GM12878 (cell line): Measurements from ENCODE around the gene SEMA4C. TPM values are rescaled to one million over a fixed set of nuclear protein-coding genes. Genes with fewer than 3 reads are reported as not detected.
A peak's percentile ranks its signal among the peaks of the same experiment; 100 is the strongest.

Experiments
- ATAC-seq: fragments of 200-7000 bp; cut with Tn5 transposase; 3 replicates; pipeline ENCODE4 v1.9.1; 2020; ENCODE audit warnings: mild to moderate bottlenecking, moderate library complexity
- Bru-seq: library from RNA; stranded (reverse); fragments of 400-500 nt; gene quantifications from one replicate; lab custom pipeline; 2021; lab: Mats Ljungman, UMichigan
- BruChase-seq, 2 experiments: library from RNA; stranded (reverse); fragments of 400-500 nt; gene quantifications; one replicate each; lab custom pipeline; 2021; lab: Mats Ljungman, UMichigan
- BruUV-seq: library from RNA; stranded (reverse); fragments of 400-500 nt; replicated peaks from 2 replicates; lab custom pipeline; 2021; lab: Mats Ljungman, UMichigan
- CTCF ChIA-PET: fragments of 300-600 bp; sonication (Branson Sonifier 250); formaldehyde crosslinking; extraction: SDS; loops from one replicate; lab custom pipeline; 2021; ENCODE audit warnings: inconsistent platforms; lab: Yijun Ruan, JAX
- POLR2A ChIA-PET: fragments of 350-600 bp; formaldehyde crosslinking; extraction: SDS; loops from one replicate; lab custom pipeline; 2021; ENCODE audit warnings: inconsistent platforms; lab: Charles Lee
- RAD21 ChIA-PET: fragments of 300-600 bp; sonication (Branson Sonifier 250); formaldehyde crosslinking; loops from one replicate; lab custom pipeline; 2023; ENCODE audit warnings: antibody characterized with exemption; ENCODE audit not compliant: unreplicated experiment; lab: Charles Lee
- SMC1A ChIA-PET: fragments of 300-600 bp; sonication (Branson Sonifier 250); formaldehyde crosslinking; loops from one replicate; lab custom pipeline; 2023; ENCODE audit not compliant: unreplicated experiment, uncharacterized antibody; lab: Charles Lee
- DNase-seq: peaks from one replicate; pipeline ENCODE4 v3.0.0-alpha.2; 2011; ENCODE audit warnings: low read depth, low spot score
- FAIRE-seq: peaks from 3 replicates; lab custom pipeline; 2011; peaks lifted over from hg19 to GRCh38; lab: Jason Lieb, UNC
- H2AFZ ChIP-seq: 2 replicates; pipeline ENCODE4 v1.6.0; 2011; ENCODE audit warnings: low read depth, low read length, control low read depth; ENCODE audit not compliant: control insufficient read depth
- H3K27ac ChIP-seq: 2 replicates; pipeline ENCODE4 v1.5.1; 2011; ENCODE audit warnings: control low read depth; ENCODE audit not compliant: control insufficient read depth, insufficient read depth
- H3K27me3 ChIP-seq, 2 experiments: replicated peaks in 1 of 2; 2 replicates each; pipeline versions ENCODE4 v1.6.0 to v1.6.1; 2011; ENCODE audit warnings: low read length in 1 of 2; ENCODE audit not compliant: control insufficient read depth in 2 of 2, insufficient read depth in 2 of 2
- H3K36me3 ChIP-seq, 2 experiments: 2 replicates each; pipeline ENCODE4 v1.5.1; 2011; ENCODE audit warnings: low read length in 1 of 2; ENCODE audit not compliant: control insufficient read depth in 2 of 2, insufficient read depth in 2 of 2
- H3K4me1 ChIP-seq: 2 replicates; pipeline ENCODE4 v1.6.1; 2011; ENCODE audit warnings: mild to moderate bottlenecking, low read length, moderate library complexity, mixed read lengths; ENCODE audit not compliant: control insufficient read depth, insufficient read depth
- H3K4me2 ChIP-seq: 2 replicates; pipeline ENCODE4 v1.6.0; 2011; ENCODE audit warnings: control low read depth; ENCODE audit not compliant: control insufficient read depth, insufficient read depth
- H3K4me3 ChIP-seq: fragments of 200-600 bp; sonication (generic); 2 replicates; pipeline ENCODE4 v1.5.1; 2016
- H3K79me2 ChIP-seq: 2 replicates; pipeline ENCODE4 v1.6.0; 2011; ENCODE audit warnings: low read length; ENCODE audit not compliant: control insufficient read depth, insufficient read depth
- H3K9ac ChIP-seq: 2 replicates; pipeline ENCODE4 v1.8.0; 2011; ENCODE audit warnings: low read length, control low read depth, mixed read lengths; ENCODE audit not compliant: control insufficient read depth, insufficient read depth
- H3K9me3 ChIP-seq: replicated peaks from 3 replicates; pipeline ENCODE4 v1.5.1; 2011; ENCODE audit warnings: mild to moderate bottlenecking, low read length; ENCODE audit not compliant: control insufficient read depth, insufficient read depth
- H4K20me1 ChIP-seq: 2 replicates; pipeline ENCODE4 v1.6.0; 2011; ENCODE audit not compliant: control insufficient read depth, insufficient read depth
- BHLHE40 ChIP-seq, 2 experiments: fragments of 450-650 bp in 1 of 2; IDR thresholded peaks; 2 replicates each; pipeline ENCODE4 v1.6.1; 2011 to 2017; ENCODE audit warnings: low read depth in 2 of 2, borderline replicate concordance in 1 of 2, improper control_type of control experiment in 1 of 2, low read length in 1 of 2, mild to moderate bottlenecking in 1 of 2
- CREB1 ChIP-seq: IDR thresholded peaks from 2 replicates; pipeline ENCODE4 v1.6.1; 2012; ENCODE audit warnings: low read depth, mild to moderate bottlenecking, inconsistent platforms
- DPF2 ChIP-seq: fragments of 450-650 bp; IDR thresholded peaks from 2 replicates; pipeline ENCODE4 v1.6.1; 2017; ENCODE audit warnings: mild to moderate bottlenecking
- EGR1 ChIP-seq, 2 experiments: IDR thresholded peaks; 1 replicate in 1 of 2; 2 replicates in 1 of 2; pipeline ENCODE4 v1.6.1; 2011 to 2012; ENCODE audit warnings: low read depth in 2 of 2, low read length in 2 of 2, borderline replicate concordance in 1 of 2, mild to moderate bottlenecking in 1 of 2, moderate library complexity in 1 of 2
- FOXM1 ChIP-seq: IDR thresholded peaks from 2 replicates; pipeline ENCODE4 v1.6.1; 2012; ENCODE audit warnings: low read depth, mild to moderate bottlenecking, inconsistent platforms, low read length, moderate library complexity
- IKZF1 ChIP-seq: fragments of 450-650 bp; conservative IDR thresholded peaks from 2 replicates; pipeline ENCODE4 v1.6.1; 2017; ENCODE audit warnings: antibody characterized with exemption, mild to moderate bottlenecking
- LARP7 ChIP-seq: fragments of 450-650 bp; IDR thresholded peaks from 2 replicates; pipeline ENCODE4 v1.6.1; 2017; ENCODE audit warnings: mild to moderate bottlenecking
- NFYB ChIP-seq: IDR thresholded peaks from 2 replicates; pipeline ENCODE4 v1.6.1; 2011; ENCODE audit warnings: low read depth, mild to moderate bottlenecking, low read length, improper control_type of control experiment, moderate library complexity; ENCODE audit not compliant: insufficient read depth
- RAD21 ChIP-seq: IDR thresholded peaks from 2 replicates; pipeline ENCODE4 v1.6.1; 2011; ENCODE audit warnings: mild to moderate bottlenecking, low read depth, low read length, moderate library complexity; ENCODE audit not compliant: insufficient read depth
- RB1 ChIP-seq: fragments of 450-650 bp; formaldehyde crosslinking; IDR thresholded peaks from 2 replicates; pipeline ENCODE4 v1.6.1; 2017; ENCODE audit warnings: mild to moderate bottlenecking, borderline replicate concordance
- RUNX3 ChIP-seq: IDR thresholded peaks from 2 replicates; pipeline ENCODE4 v1.6.1; 2012; ENCODE audit warnings: low read length, inconsistent platforms
- SMAD5 ChIP-seq: IDR thresholded peaks from 2 replicates; pipeline ENCODE4 v1.6.1; 2016; ENCODE audit warnings: antibody characterized with exemption, low read depth
- STAT3 ChIP-seq: IDR thresholded peaks from 2 replicates; pipeline ENCODE4 v1.6.1; 2011; ENCODE audit warnings: low read depth, low read length, improper control_type of control experiment
- YY1 ChIP-seq: IDR thresholded peaks from 2 replicates; pipeline ENCODE4 v1.6.1; 2011; ENCODE audit warnings: low read depth, mild to moderate bottlenecking, low read length
- ZBED1 ChIP-seq: IDR thresholded peaks from 2 replicates; pipeline ENCODE4 v1.6.1; 2016; ENCODE audit warnings: borderline replicate concordance
- ZNF622 ChIP-seq: fragments of 450-650 bp; IDR thresholded peaks from 2 replicates; pipeline ENCODE4 v1.6.1; 2017; ENCODE audit warnings: mild to moderate bottlenecking, inconsistent platforms
- WGBS: methylation state at CpG from one replicate; pipeline ENCODE4 v1.1.6; 2016; ENCODE audit warnings: low lambda C conversion rate; ENCODE audit not compliant: insufficient replicate concordance, insufficient coverage; ENCODE audit errors: missing lambda C conversion rate; 5-methylcytosine and 5-hydroxymethylcytosine counted together
- in situ Hi-C: fragments of 300-500 bp; cut with MboI; formaldehyde crosslinking; loops from 9 replicates; pipeline ENCODE4 v1.14.3; 2018; ENCODE audit warnings: mixed read lengths
- intact Hi-C: fragments of 100-400 bp; cut with micrococcal nuclease; formaldehyde crosslinking; loops from one replicate; pipeline ENCODE4 v1.14.2; 2022; ENCODE audit not compliant: unreplicated experiment
- long read RNA-seq, 2 experiments: library from polyadenylated mRNA; unstranded; transcript quantifications; one replicate each; pipeline ENCODE4 v2.0.0, GENCODE V29; 2019 to 2020
- polyA minus RNA-seq, 3 experiments: library from RNA; depleted of rRNA, polyadenylated mRNA; stranded (reverse); fragments of >200 nt; gene quantifications; 2 replicates each; pipeline ENCODE4 v1.2.3, GENCODE V29; 2011
- polyA plus RNA-seq, 11 experiments: library from polyadenylated mRNA; depleted of rRNA in 4 of 11; unstranded in 6 of 11; stranded (reverse) in 5 of 11; fragments of >200 nt; fragmentation: Nextera tagmentation in 4 of 11; fragmentation: Illumina TruSeq in 1 of 11; extraction: Ambion mirVana in 4 of 11; extraction: Trizol in 1 of 11; gene quantifications; 1 replicate in 1 of 11; 2 replicates in 10 of 11; pipeline versions ENCODE4 v1.2.1 to v1.2.3, GENCODE V29; 2011 to 2016; ENCODE audit warnings: inconsistent platforms in 2 of 11, missing spikeins in 2 of 11, low read depth in 1 of 11
- total RNA-seq, 4 experiments: library from RNA; depleted of rRNA in 3 of 4; stranded (reverse); fragments of >200 nt in 3 of 4; fragmentation: Illumina TruSeq in 1 of 4; extraction: Trizol in 1 of 4; gene quantifications; 2 replicates each; pipeline versions ENCODE4 v1.2.1 to v1.2.3, GENCODE V29; 2013 to 2021
- TF ChIP-seq, protein P1 (sequence below): IDR thresholded peaks from 2 replicates; pipeline ENCODE4 v1.6.1; 2012; ENCODE audit warnings: low read depth, low read length, improper control_type of control experiment

The SEMA4C gene
- total RNA-seq (2013; cell fraction: nucleolus; rRNA removed) = 47.1 and 54.6 TPM in 2 replicates
- total RNA-seq (2014; rRNA removed) (15.8 and 16.5 TPM in 2 replicates), total RNA-seq (2014; rRNA removed; fragmentation: Illumina TruSeq; extraction: Trizol) (6.3 and 7.2 TPM in 2 replicates), total RNA-seq (2021) (21.6 and 26.1 TPM in 2 replicates), polyA plus RNA-seq (2011; rRNA removed) (10.6 and 20.8 TPM in 2 replicates), polyA plus RNA-seq (2014; fragmentation: Illumina TruSeq; extraction: Trizol) (3.8 and 6.5 TPM in 2 replicates), polyA plus RNA-seq (2014; fragmentation: Nextera tagmentation; extraction: Ambion mirVana) (under 1 TPM; 0.06 to 0.18 TPM), polyA plus RNA-seq (2014; rRNA removed) (17.5 and 18.0 TPM in 2 replicates), polyA plus RNA-seq (2016; fragmentation: Nextera tagmentation; extraction: Ambion mirVana) (1 to 10 TPM; 5.3 to 6.4 TPM), polyA minus RNA-seq (2011; rRNA and poly(A)+ RNA removed) (26.9 and 31.0 TPM in 2 replicates), Bru-seq, nascent RNA (percentile 80 among the genes with signal in this experiment), BruChase-seq, experiment 1, labeled RNA remaining after a 6-hour chase (percentile 89 among the genes with signal in this experiment), BruChase-seq, experiment 2, labeled RNA remaining after a 2-hour chase (percentile 88 among the genes with signal in this experiment)
- polyA plus RNA-seq (2011; ENCODE audit: low read depth) = 4.8 TPM
- polyA plus RNA-seq (2011; cell fraction: cytosol; rRNA removed) = 19.6 and 26.6 TPM in 2 replicates
- 81.6 and 88.9 TPM in 2 replicates for polyA plus RNA-seq (2011; cell fraction: nucleus; rRNA removed)
- 10.6 and 12.7 TPM in 2 replicates for polyA plus RNA-seq (2012)
- 13.6 and 15.0 TPM in 2 replicates for polyA minus RNA-seq (2011; cell fraction: cytosol; rRNA and poly(A)+ RNA removed)
- 14.1 and 24.3 TPM in 2 replicates for polyA minus RNA-seq (2011; cell fraction: nucleus; rRNA and poly(A)+ RNA removed)
- long read RNA-seq, experiment 1 = 0 reads
- long read RNA-seq, experiment 2 = 0 reads

DNA sequence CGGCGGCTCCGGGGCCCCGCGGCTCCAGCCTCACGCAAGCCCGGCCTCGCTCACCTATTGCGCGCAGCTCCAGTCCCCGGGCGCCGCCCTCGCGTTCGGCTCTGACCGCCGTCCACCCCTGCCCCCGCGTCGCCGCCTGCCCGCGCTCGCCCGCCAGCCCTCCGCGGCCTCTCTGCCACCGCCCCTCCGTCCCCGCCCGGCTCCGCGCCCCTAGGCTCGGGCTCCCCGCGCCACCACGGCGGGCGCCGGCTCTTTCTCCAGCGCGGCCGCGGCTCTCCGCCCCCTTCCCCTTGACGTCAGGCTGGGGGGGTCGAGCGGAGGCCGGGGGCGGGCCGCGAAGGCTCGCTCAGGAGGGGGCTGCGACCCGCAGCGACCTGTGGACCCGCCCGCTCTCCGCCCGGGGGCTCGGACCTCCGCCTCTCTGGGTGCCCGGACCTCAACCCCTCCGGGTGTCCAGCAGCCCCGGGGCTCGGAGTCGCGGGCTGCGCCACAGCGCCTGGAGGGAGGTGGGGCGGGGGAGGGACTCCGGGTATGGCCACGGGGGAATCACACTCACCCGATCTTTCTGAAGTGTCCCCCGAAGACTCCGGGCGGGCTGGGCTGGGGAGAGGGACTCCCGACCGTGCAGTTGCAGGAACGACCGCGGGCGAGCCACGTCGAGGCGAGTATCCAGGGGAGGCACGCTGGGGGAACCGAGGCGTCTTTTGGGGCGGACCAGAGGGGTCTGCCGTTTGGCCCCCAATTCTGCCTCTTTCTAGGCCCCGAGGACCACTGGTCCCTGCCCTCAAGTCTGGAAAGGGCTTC lies at the start of gene SEMA4C:
Gene SEMA4C (minus strand): TSS at position 259 of the 804 bp plus-strand sequence. CDS start 2,194 bp downstream, outside the sequence.
- H3K9ac ChIP-seq = peak within 1 kb of the TSS; percentile 85
- CTCF ChIA-PET = interaction anchor here (1.6 to 2.2 kb wide), 2 partner anchors 12 to 81 kb away, joined by 9 to 22 read pairs; partner anchors contain the start of gene ANKRD39
- H3K79me2 ChIP-seq = peaks cover 38% of the 10 kb centered on the region
- no peaks in the 10 kb centered on the region for H4K20me1 ChIP-seq
- peak within 1 kb of the TSS; percentile 86 for H3K27ac ChIP-seq
- no peak for DNase-seq
- 13% methylated on average over 41 of the region's 93 CpGs for WGBS
- SMC1A ChIA-PET = interaction anchor here (1.0 to 1.8 kb wide), 4 partner anchors 12 to 93 kb away, joined by 3 to 8 read pairs (median 4); partner anchors contain the start of gene ANKRD39
- ATAC-seq = peak; percentile 19
- BruUV-seq = no TSS peak
- RAD21 ChIA-PET = interaction anchor here (0.9 to 2.0 kb wide), 4 partner anchors 12 to 242 kb away, joined by 3 to 19 read pairs (median 3); partner anchors contain the start of genes ANKRD36 and ANKRD39
- no peaks in the 10 kb centered on the region; a peak in 1 of 4 replicates for H3K27me3 ChIP-seq
- POLR2A ChIA-PET = interaction anchor here (1.3 kb wide), 2 partner anchors 12 to 84 kb away, joined by 4 read pairs; partner anchors contain the start of gene ANKRD39
- in situ Hi-C loops (no loop called here), intact Hi-C loops (loop anchor here (5.0 kb wide), 1 partner anchor 233 kb away; the partner anchor contains the start of gene KANSL3)
- peak within 1 kb of the TSS; percentile 63 for H2AFZ ChIP-seq
- H3K4me2 ChIP-seq = peak within 1 kb of the TSS; percentile 90
- H3K36me3 ChIP-seq = peaks cover 5 to 9% of the 10 kb centered on the region in 2 experiments; a peak in 3 of 4 replicates
- H3K4me1 ChIP-seq = peaks cover 36% of the 10 kb centered on the region
- H3K9me3 ChIP-seq = no peaks in the 10 kb centered on the region
- peak within 1 kb of the TSS; percentile 95 for H3K4me3 ChIP-seq
- no peak for FAIRE-seq
- no peak for TF ChIP-seq RAD21
- peak; percentile 66; the same call in 1 of the 2 replicates for TF ChIP-seq IKZF1
- peak; percentile 24; the same call in 1 of the 2 replicates for TF ChIP-seq YY1
- no peak for TF ChIP-seq ZNF622
- peak; percentile 86 for TF ChIP-seq CREB1
- TF ChIP-seq RUNX3 = no peak
- TF ChIP-seq, protein P1, sequence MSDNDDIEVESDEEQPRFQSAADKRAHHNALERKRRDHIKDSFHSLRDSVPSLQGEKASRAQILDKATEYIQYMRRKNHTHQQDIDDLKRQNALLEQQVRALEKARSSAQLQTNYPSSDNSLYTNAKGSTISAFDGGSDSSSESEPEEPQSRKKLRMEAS = no peak
- peak; percentile 53 for TF ChIP-seq DPF2
- peak; percentile 88; the same call in 1 of the 2 replicates for TF ChIP-seq LARP7
- no peak for TF ChIP-seq FOXM1
- no peak for TF ChIP-seq STAT3
- TF ChIP-seq ZBED1 = no peak
- TF ChIP-seq NFYB = no peak
- TF ChIP-seq RB1 = peak; percentile 52; the same call in 1 of the 2 replicates
- TF ChIP-seq BHLHE40 (IDR thresholded peaks at IDR 0.05; ENCODE audit: borderline replicate concordance in 1 of 2, low read depth in 2 of 2, low read length in 1 of 2) = peak in 1 of 2 experiments; percentile 49; a peak in 1 of 4 replicates
- peak in 1 of 2 experiments; percentile 67; a peak in 1 of 3 replicates for TF ChIP-seq EGR1 (IDR thresholded peaks at IDR 0.05; ENCODE audit: borderline replicate concordance in 1 of 2, low read depth in 2 of 2, low read length in 2 of 2)
- no peak for TF ChIP-seq SMAD5
